ENCODE data around the gene ERVH48-1.
"Not testable (repeated sequence)": the region's sequence is repeated elsewhere in the genome, so short reads cannot be mapped to it uniquely, and the experiment has no call there.

ERVH48-1 gene

GRCh38 chr21:42903817-42904216, 21.6 kb downstream of the ERVH48-1 start:
- no peak for DNase-seq (ENCODE audit: low spot score)

- DNase-seq (ENCODE audit: low spot score): no peak
These were observed 25.0 kb downstream of the ERVH48-1 start for GRCh38 chr21:42900446-42900845.

GRCh38 chr21:42892931-42893755, 32.3 kb downstream of the ERVH48-1 start, which contains the start of gene NDUFV3:
Gene NDUFV3 (plus strand): TSS chr21:42893309. CDS start chr21:42893334, 25 bp downstream.
- DNase-seq (ENCODE audit: low spot score): peak; percentile 98

GRCh38 chr21:42892582-42892930, 32.9 kb downstream of the ERVH48-1 start:
- DNase-seq (ENCODE audit: low spot score): no peak

GRCh38 chr21:42887326-42887725, 38.1 kb downstream of the ERVH48-1 start:
- DNase-seq (ENCODE audit: low spot score): no peak

- no peak for DNase-seq (ENCODE audit: low spot score)
These were observed 41.5 kb downstream of the ERVH48-1 start for GRCh38 chr21:42883921-42884320.

- DNase-seq (ENCODE audit: low spot score): no peak
These were observed 45.1 kb downstream of the ERVH48-1 start for GRCh38 chr21:42880352-42880751.

GRCh38 chr21:42878993-42879787, 46.2 kb downstream of the ERVH48-1 start, which contains the start of gene WDR4:
Gene WDR4 (minus strand): TSS chr21:42879539. CDS start chr21:42879495, 44 bp downstream.
- DNase-seq (ENCODE audit: low spot score): peak; percentile 97

- no peak for DNase-seq (ENCODE audit: low spot score)
These were observed 46.8 kb downstream of the ERVH48-1 start for GRCh38 chr21:42878678-42878992.

GRCh38 chr21:42875811-42876210, 49.6 kb downstream of the ERVH48-1 start:
- not testable (repeated sequence) for DNase-seq (ENCODE audit: low spot score)

GRCh38 chr21:42873096-42873495, 52.3 kb downstream of the ERVH48-1 start:
- no peak for DNase-seq (ENCODE audit: low spot score)

GRCh38 chr21:42868196-42868595, 57.2 kb downstream of the ERVH48-1 start:
- DNase-seq (ENCODE audit: low spot score): peak; percentile 1

Data from iPS-NIHi11 (cell line).